B cell (primary cell): ENCODE results near the gene PLEKHH1. TPM values are rescaled to one million over a fixed set of nuclear protein-coding genes. Genes with fewer than 3 reads are reported as not detected.

Experiments used
- ATAC-seq: fragments of 200-7000 bp; cut with Tn5 transposase; one replicate; pipeline ENCODE4 v1.10.0; 2021; ENCODE audit warnings: low read depth, mild to moderate bottlenecking, moderate number of reproducible peaks, moderate library complexity
- CTCF ChIA-PET: fragments of 350-600 bp; sonication (Branson Sonifier 250); formaldehyde crosslinking; loops from one replicate; lab custom pipeline; 2021; ENCODE audit warnings: antibody characterized with exemption, inconsistent platforms; lab: Charles Lee
- POLR2A ChIA-PET: fragments of 350-600 bp; sonication (Branson Sonifier 250); formaldehyde crosslinking; loops from one replicate; lab custom pipeline; 2021; ENCODE audit warnings: antibody characterized with exemption; lab: Charles Lee
- DNase-seq: peaks from one replicate; pipeline ENCODE4 v3.0.0; 2013
- H2AFZ ChIP-seq: 2 replicates; pipeline ENCODE4 v1.6.1; 2012; ENCODE audit warnings: mild to moderate bottlenecking, low read depth, low read length; ENCODE audit not compliant: insufficient read depth, poor library complexity, severe bottlenecking
- H3K27ac ChIP-seq, 2 donors: 1 replicate in 1 of 2; 2 replicates in 1 of 2; pipeline ENCODE4 v1.5.1; 2012 to 2013; ENCODE audit warnings: low read length in 2 of 2, mild to moderate bottlenecking in 2 of 2, moderate library complexity in 1 of 2
- H3K27me3 ChIP-seq, 4 experiments: fragments of 200-600 bp in 1 of 4; sonication (generic) in 1 of 4; replicated peaks in 1 of 4; 1 replicate in 2 of 4; 2 replicates in 2 of 4; pipeline versions ENCODE4 v1.6.1 to v1.7.0; 2013 to 2016; ENCODE audit warnings: low read length in 3 of 4, mild to moderate bottlenecking in 2 of 4, mixed read lengths in 1 of 4, moderate library complexity in 1 of 4; ENCODE audit not compliant: insufficient read depth in 4 of 4, control insufficient read depth in 3 of 4; ENCODE audit errors: control extremely low read depth in 1 of 4
- H3K36me3 ChIP-seq, 2 experiments: replicated peaks in 1 of 2; 1 replicate in 1 of 2; 2 replicates in 1 of 2; pipeline versions ENCODE4 v1.6.1 to v1.7.1; 2013; ENCODE audit warnings: low read length in 1 of 2; ENCODE audit not compliant: insufficient read depth in 2 of 2, control insufficient read depth in 1 of 2; ENCODE audit errors: control extremely low read depth in 1 of 2, extremely low read depth in 1 of 2
- H3K4me1 ChIP-seq, 2 donors: fragments of 200-600 bp in 1 of 2; sonication (generic) in 1 of 2; 1 replicate in 1 of 2; 2 replicates in 1 of 2; pipeline versions ENCODE4 v1.5.1 to v1.6.1; 2013 to 2017; ENCODE audit warnings: low read length in 2 of 2; ENCODE audit not compliant: control insufficient read depth in 2 of 2, insufficient read depth in 2 of 2
- H3K4me2 ChIP-seq: replicated peaks from 2 replicates; pipeline ENCODE3; 2012; ENCODE audit warnings: mild to moderate bottlenecking, low read depth, low read length; ENCODE audit not compliant: poor library complexity, severe bottlenecking
- H3K4me3 ChIP-seq, 5 experiments: fragments of 200-600 bp in 1 of 5; sonication (generic) in 1 of 5; 1 replicate in 3 of 5; 2 replicates in 2 of 5; pipeline versions ENCODE4 v1.5.1 to v1.7.0; 2011 to 2016; ENCODE audit warnings: low read length in 4 of 5, mild to moderate bottlenecking in 4 of 5, low read depth in 2 of 5, control low read depth in 1 of 5, moderate library complexity in 1 of 5; ENCODE audit not compliant: insufficient read depth in 1 of 5; ENCODE audit errors: control extremely low read depth in 1 of 5, extremely low read depth in 1 of 5
- H3K79me2 ChIP-seq: fragments of 200-600 bp; sonication (generic); one replicate; pipeline ENCODE4 v1.6.0; 2016; ENCODE audit warnings: low read length; ENCODE audit not compliant: control insufficient read depth, insufficient read depth
- H3K9ac ChIP-seq: fragments of 200-600 bp; sonication (generic); 2 replicates; pipeline ENCODE4 v1.6.1; 2017; ENCODE audit warnings: mild to moderate bottlenecking, low read length, moderate library complexity
- H3K9me3 ChIP-seq, 3 donors: one replicate each; pipeline versions ENCODE4 v1.6.1 to v1.7.1; 2013; ENCODE audit warnings: low read length in 2 of 3; ENCODE audit not compliant: control insufficient read depth in 2 of 3, insufficient read depth in 1 of 3; ENCODE audit errors: control extremely low read depth in 1 of 3
- H4K20me1 ChIP-seq: 2 replicates; pipeline ENCODE4 v1.6.0; 2012; ENCODE audit warnings: mild to moderate bottlenecking, low read length; ENCODE audit not compliant: insufficient read depth, control insufficient read depth, poor library complexity, severe bottlenecking
- H3K27ac Mint-ChIP-seq: one replicate; pipeline ENCODE4 v1.8.0; 2021; ENCODE audit warnings: mixed read lengths
- H3K27me3 Mint-ChIP-seq: one replicate; pipeline ENCODE4 v1.8.0; 2021; ENCODE audit warnings: mixed read lengths
- H3K4me1 Mint-ChIP-seq: one replicate; pipeline ENCODE4 v1.8.0; 2021; ENCODE audit warnings: mixed read lengths
- H3K4me3 Mint-ChIP-seq: one replicate; pipeline ENCODE4 v1.8.0; 2021; ENCODE audit warnings: mixed read lengths
- H3K9me3 Mint-ChIP-seq: one replicate; pipeline ENCODE4 v1.8.0; 2022; ENCODE audit warnings: mixed read lengths; ENCODE audit not compliant: insufficient read depth
- EZH2 ChIP-seq: IDR thresholded peaks from 2 replicates; pipeline ENCODE4 v1.6.1; 2012; ENCODE audit warnings: borderline replicate concordance, low read depth, mild to moderate bottlenecking, moderate library complexity, low read length; ENCODE audit not compliant: insufficient read depth, poor library complexity, severe bottlenecking
- WGBS: methylation state at CpG from one replicate; pipeline ENCODE4 v1.1.5; 2013; ENCODE audit warnings: missing lambda C conversion rate; ENCODE audit not compliant: insufficient coverage; 5-methylcytosine and 5-hydroxymethylcytosine counted together
- intact Hi-C: fragments of 100-400 bp; cut with micrococcal nuclease; formaldehyde crosslinking; loops from one replicate; pipeline ENCODE4 v1.10.0; 2022
- polyA plus RNA-seq: library from polyadenylated mRNA; depleted of rRNA; stranded (reverse); fragments of >200 nt; gene quantifications from 2 replicates; pipeline ENCODE4 v1.2.3, GENCODE V29; 2012
- total RNA-seq, 2 donors: library from RNA; stranded (reverse); fragments of 120-200 nt in 1 of 2; gene quantifications; 1 replicate in 1 of 2; 2 replicates in 1 of 2; pipeline versions ENCODE4 v1.2.3 to v1.2.4, GENCODE V29; 2013 to 2022
- TF ChIP-seq, protein P1 (sequence below): fragments of 200-600 bp; IDR thresholded peaks from one replicate; pipeline ENCODE4 v1.8.0; 2022; ENCODE audit warnings: antibody characterized with exemption, mild to moderate bottlenecking

The PLEKHH1 gene
- total and polyA plus RNA-seq, 2 donors (not counting 1 experiment from before 2014, with no cell fraction given) = 0.17 to 0.37 TPM

DNA sequence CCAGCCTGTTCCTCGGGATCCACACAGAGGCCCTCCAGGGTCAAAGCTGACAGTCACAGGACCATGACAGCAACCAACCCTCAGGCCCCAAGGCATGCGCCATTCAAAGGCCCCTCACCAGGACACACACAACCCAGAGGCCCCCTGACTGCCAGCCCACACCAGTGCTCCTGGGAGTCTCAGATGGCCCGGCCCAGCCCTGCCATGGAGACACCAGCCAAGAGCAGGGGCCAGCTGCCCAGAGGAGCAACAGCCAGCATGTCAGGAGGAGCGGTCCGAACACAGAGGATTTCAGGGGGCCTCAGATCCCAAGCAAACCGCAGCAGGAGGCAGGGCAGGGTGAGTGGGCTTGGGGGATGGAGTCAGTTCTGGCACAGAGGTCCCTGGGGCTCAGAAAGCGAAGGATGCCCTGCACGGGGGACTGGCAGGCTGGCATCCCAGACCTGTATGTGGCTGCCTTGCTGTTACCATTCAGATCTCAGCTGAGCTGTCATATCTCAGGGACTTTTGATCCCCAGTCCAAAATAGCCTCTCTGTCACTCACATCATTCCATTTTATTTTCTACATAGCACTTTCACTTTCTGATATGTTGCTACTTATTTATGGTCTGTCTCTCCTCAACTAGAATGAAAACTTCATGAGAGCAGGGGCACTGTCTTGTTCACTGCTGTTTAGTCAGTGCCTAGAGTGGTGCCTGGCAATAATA is 49.4 kb upstream of the PLEKHH1 start:
- TF ChIP-seq, protein P1, sequence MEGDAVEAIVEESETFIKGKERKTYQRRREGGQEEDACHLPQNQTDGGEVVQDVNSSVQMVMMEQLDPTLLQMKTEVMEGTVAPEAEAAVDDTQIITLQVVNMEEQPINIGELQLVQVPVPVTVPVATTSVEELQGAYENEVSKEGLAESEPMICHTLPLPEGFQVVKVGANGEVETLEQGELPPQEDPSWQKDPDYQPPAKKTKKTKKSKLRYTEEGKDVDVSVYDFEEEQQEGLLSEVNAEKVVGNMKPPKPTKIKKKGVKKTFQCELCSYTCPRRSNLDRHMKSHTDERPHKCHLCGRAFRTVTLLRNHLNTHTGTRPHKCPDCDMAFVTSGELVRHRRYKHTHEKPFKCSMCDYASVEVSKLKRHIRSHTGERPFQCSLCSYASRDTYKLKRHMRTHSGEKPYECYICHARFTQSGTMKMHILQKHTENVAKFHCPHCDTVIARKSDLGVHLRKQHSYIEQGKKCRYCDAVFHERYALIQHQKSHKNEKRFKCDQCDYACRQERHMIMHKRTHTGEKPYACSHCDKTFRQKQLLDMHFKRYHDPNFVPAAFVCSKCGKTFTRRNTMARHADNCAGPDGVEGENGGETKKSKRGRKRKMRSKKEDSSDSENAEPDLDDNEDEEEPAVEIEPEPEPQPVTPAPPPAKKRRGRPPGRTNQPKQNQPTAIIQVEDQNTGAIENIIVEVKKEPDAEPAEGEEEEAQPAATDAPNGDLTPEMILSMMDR = no peak
- no peak for TF ChIP-seq EZH2
- Histone ChIP-seq H3K79me2 (no peaks in the 10 kb centered on the region), H3K4me3 (no peak overlapping the region), H3K36me3 (peaks cover 0 to 15% of the 10 kb centered on the region in 2 experiments), H3K4me1 (peaks cover 25 to 32% of the 10 kb centered on the region in 2 donors), H3K9ac (no peak overlapping the region), H3K9me3 (peaks cover 0 to 6% (median 0%) of the 10 kb centered on the region in 3 donors), H2AFZ (no peak overlapping the region), H3K4me2 (peak overlapping the region; percentile 10), H3K27ac (no peak overlapping the region), H3K27me3 (no peaks in the 10 kb centered on the region), H4K20me1 (no peaks in the 10 kb centered on the region)
- ChIA-PET CTCF (interaction anchor here (1.4 kb wide), 1 partner anchor 17 kb away, joined by 3 read pairs; no protein-coding TSS in a partner anchor), POLR2A (no interaction called here)
- 96% methylated on average over 8 of the region's 8 CpGs for WGBS
- no peak for ATAC-seq
- Mint-ChIP-seq H3K4me1 (peaks cover 39% of the 10 kb centered on the region), H3K4me3 (no peak overlapping the region), H3K9me3 (no peaks in the 10 kb centered on the region), H3K27ac (no peak overlapping the region), H3K27me3 (no peaks in the 10 kb centered on the region)
- intact Hi-C loops = no loop called here
- DNase-seq = no peak

DNA sequence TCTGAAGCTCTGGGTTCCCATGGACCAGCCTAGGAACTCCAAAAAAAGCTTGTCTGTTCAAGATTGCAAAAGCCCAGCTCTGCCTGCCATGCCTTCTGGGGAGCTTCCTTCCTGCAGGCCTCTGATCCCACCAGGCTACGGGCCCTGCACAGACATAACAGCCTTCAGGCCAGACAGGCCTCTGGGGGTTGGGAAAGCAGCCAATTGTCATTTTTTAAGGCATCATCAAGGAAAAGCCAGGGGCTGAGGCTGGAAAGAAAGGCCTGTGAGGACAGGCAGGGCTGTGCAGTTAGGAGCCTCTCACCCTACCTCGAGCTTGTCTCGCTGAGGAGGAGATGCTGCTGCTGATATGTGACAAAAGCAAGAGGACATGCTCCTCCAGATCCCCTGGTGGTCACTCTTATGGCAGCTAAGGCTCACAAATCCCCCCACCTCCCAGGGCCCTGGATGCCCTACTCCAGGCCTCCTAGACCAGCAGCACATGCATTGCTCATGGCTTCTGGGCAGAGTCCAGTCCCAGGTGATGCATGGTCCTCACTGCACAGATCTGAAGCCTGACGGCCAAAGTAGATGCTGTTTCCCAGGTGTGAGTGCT is 47.5 kb upstream of the PLEKHH1 start:
- Histone ChIP-seq H3K9me3 (peaks cover 0 to 6% (median 0%) of the 10 kb centered on the region in 3 donors), H3K9ac (no peak overlapping the region), H3K79me2 (no peaks in the 10 kb centered on the region), H3K27me3 (no peaks in the 10 kb centered on the region), H3K36me3 (peaks cover 0 to 15% of the 10 kb centered on the region in 2 experiments), H3K27ac (no peak overlapping the region), H3K4me3 (no peak overlapping the region), H3K4me1 (peaks cover 44 to 51% of the 10 kb centered on the region in 2 donors), H2AFZ (no peak overlapping the region), H3K4me2 (no peak overlapping the region), H4K20me1 (no peaks in the 10 kb centered on the region)
- intact Hi-C loops = no loop called here
- TF ChIP-seq, protein P1 = no peak
- no peak for TF ChIP-seq EZH2
- H3K27ac Mint-ChIP-seq = peak overlapping the region; percentile 32
- H3K4me3 Mint-ChIP-seq = no peak overlapping the region
- ATAC-seq (no peak), DNase-seq (no peak)
- peaks cover 57% of the 10 kb centered on the region for H3K4me1 Mint-ChIP-seq
- POLR2A ChIA-PET = no interaction called here
- H3K27me3 Mint-ChIP-seq = no peaks in the 10 kb centered on the region
- no peaks in the 10 kb centered on the region for H3K9me3 Mint-ChIP-seq
- CTCF ChIA-PET = interaction anchor here (0.8 to 4.2 kb wide), 3 partner anchors 41 to 85 kb away, joined by 4 to 28 read pairs (median 23); no protein-coding TSS in a partner anchor
- 86% methylated on average over 4 of the region's 4 CpGs for WGBS
